ENCODE data around the gene HMCES.

- TF ChIP-seq CTCF (IDR thresholded peaks at IDR 0.05) (no peak), POLR2A (IDR thresholded peaks at IDR 0.05) (no peak)
Measured at GRCh38 chr3:129231331-129232119, 47.1 kb upstream of the HMCES start.
